Liver (tissue), 9 donors: ENCODE data around the gene PALLD. TPM values are rescaled to one million over a fixed set of nuclear protein-coding genes. Genes with fewer than 3 reads are reported as not detected.

Experiments used
- DNase-seq: peaks from one replicate; pipeline ENCODE4 v3.0.0-alpha.2; 2017; ENCODE audit warnings: low spot score
- H3K27ac ChIP-seq, 2 donors: one replicate each; pipeline ENCODE4 v1.7.0; 2013; ENCODE audit warnings: inconsistent platforms in 2 of 2, low read length in 2 of 2, control low read depth in 1 of 2, low read depth in 1 of 2, mild to moderate bottlenecking in 1 of 2
- H3K27me3 ChIP-seq, 4 donors: one replicate each; pipeline versions ENCODE4 v1.6.1 to v1.7.0; 2013; ENCODE audit warnings: low read length in 3 of 4, inconsistent platforms in 1 of 4, mild to moderate bottlenecking in 1 of 4, moderate library complexity in 1 of 4; ENCODE audit not compliant: control insufficient read depth in 4 of 4, insufficient read depth in 4 of 4
- H3K36me3 ChIP-seq, 4 donors: one replicate each; pipeline versions ENCODE4 v1.6.1 to v1.7.0; 2013; ENCODE audit warnings: low read length in 3 of 4, mild to moderate bottlenecking in 3 of 4, low read depth in 1 of 4, moderate library complexity in 1 of 4; ENCODE audit not compliant: control insufficient read depth in 4 of 4, insufficient read depth in 3 of 4
- H3K4me1 ChIP-seq, 4 donors: one replicate each; pipeline versions ENCODE4 v1.6.1 to v1.7.0; 2013; ENCODE audit warnings: low read length in 3 of 4, mild to moderate bottlenecking in 3 of 4, moderate library complexity in 1 of 4; ENCODE audit not compliant: control insufficient read depth in 4 of 4, insufficient read depth in 4 of 4
- H3K4me3 ChIP-seq, 3 donors: one replicate each; pipeline versions ENCODE4 v1.6.1 to v1.7.0; 2013; ENCODE audit warnings: low read length in 3 of 3, control low read depth in 1 of 3, low read depth in 1 of 3, mild to moderate bottlenecking in 1 of 3
- H3K9ac ChIP-seq, 2 donors: one replicate each; pipeline ENCODE4 v1.7.0; 2013; ENCODE audit warnings: low read length in 2 of 2, mild to moderate bottlenecking in 2 of 2, moderate library complexity in 2 of 2, control low read depth in 1 of 2, low read depth in 1 of 2
- H3K9me3 ChIP-seq, 4 donors: one replicate each; pipeline versions ENCODE4 v1.6.1 to v1.7.0; 2013; ENCODE audit warnings: low read length in 3 of 4; ENCODE audit not compliant: control insufficient read depth in 4 of 4
- ATF3 ChIP-seq: IDR thresholded peaks from 2 replicates; pipeline ENCODE4 v1.6.1; 2016; ENCODE audit warnings: antibody characterized with exemption
- CTCF ChIP-seq: fragments of 150-350 bp; IDR thresholded peaks from 2 replicates; pipeline ENCODE4 v1.5.1; 2017; ENCODE audit warnings: improper control_type of control experiment, low read depth, low read length; ENCODE audit not compliant: missing input control
- EGR1 ChIP-seq, 2 donors: IDR thresholded peaks; 2 replicates each; pipeline ENCODE4 v1.6.1; 2016 to 2018; ENCODE audit warnings: antibody characterized with exemption in 2 of 2, low read depth in 2 of 2
- FOXA1 ChIP-seq: IDR thresholded peaks from 2 replicates; pipeline ENCODE4 v1.6.1; 2016; ENCODE audit warnings: antibody characterized with exemption
- FOXA2 ChIP-seq: IDR thresholded peaks from 2 replicates; pipeline ENCODE4 v1.6.1; 2016; ENCODE audit warnings: antibody characterized with exemption
- GABPA ChIP-seq, 2 donors: IDR thresholded peaks in 1 of 2; conservative IDR thresholded peaks in 1 of 2; 2 replicates each; pipeline ENCODE4 v1.6.1; 2016; ENCODE audit warnings: antibody characterized with exemption in 2 of 2, mild to moderate bottlenecking in 1 of 2, moderate library complexity in 1 of 2
- HNF4A ChIP-seq, 2 donors: conservative IDR thresholded peaks; 2 replicates each; pipeline ENCODE4 v1.6.1; 2016; ENCODE audit warnings: antibody characterized with exemption in 2 of 2, mild to moderate bottlenecking in 2 of 2
- HNF4G ChIP-seq: IDR thresholded peaks from 2 replicates; pipeline ENCODE4 v1.6.1; 2016; ENCODE audit warnings: antibody characterized with exemption
- JUND ChIP-seq, 2 donors: IDR thresholded peaks; 2 replicates each; pipeline ENCODE4 v1.6.1; 2016; ENCODE audit warnings: antibody characterized with exemption in 2 of 2
- MAX ChIP-seq: IDR thresholded peaks from 2 replicates; pipeline ENCODE4 v1.6.1; 2016; ENCODE audit warnings: antibody characterized with exemption
- NR2F2 ChIP-seq: IDR thresholded peaks from 2 replicates; pipeline ENCODE4 v1.6.1; 2016; ENCODE audit warnings: antibody characterized with exemption
- RAD21 ChIP-seq, 2 donors: IDR thresholded peaks; 2 replicates each; pipeline ENCODE4 v1.6.1; 2016; ENCODE audit warnings: antibody characterized with exemption in 2 of 2, mild to moderate bottlenecking in 2 of 2
- REST ChIP-seq: IDR thresholded peaks from 2 replicates; pipeline ENCODE4 v1.6.1; 2016; ENCODE audit warnings: antibody characterized with exemption, mild to moderate bottlenecking
- RXRA ChIP-seq, 2 donors: IDR thresholded peaks; 2 replicates each; pipeline ENCODE4 v1.6.1; 2017 to 2018; ENCODE audit warnings: antibody characterized with exemption in 2 of 2, mild to moderate bottlenecking in 1 of 2
- SP1 ChIP-seq: IDR thresholded peaks from 2 replicates; pipeline ENCODE4 v1.6.1; 2018; ENCODE audit warnings: antibody characterized with exemption, mild to moderate bottlenecking
- TAF1 ChIP-seq: conservative IDR thresholded peaks from 2 replicates; pipeline ENCODE4 v1.6.1; 2016; ENCODE audit warnings: antibody characterized with exemption, mild to moderate bottlenecking
- YY1 ChIP-seq: IDR thresholded peaks from 2 replicates; pipeline ENCODE4 v1.6.1; 2016; ENCODE audit warnings: antibody characterized with exemption, mild to moderate bottlenecking
- ZBTB33 ChIP-seq: IDR thresholded peaks from 2 replicates; pipeline ENCODE4 v1.6.1; 2016; ENCODE audit warnings: antibody characterized with exemption
- WGBS: extraction: QIAGEN DNeasy Blood & Tissue Kit; methylation state at CpG from one replicate; pipeline ENCODE4 v1.1.7; 2013; 5-methylcytosine and 5-hydroxymethylcytosine counted together
- polyA plus RNA-seq, 2 donors: library from polyadenylated mRNA; stranded (reverse) in 1 of 2; unstranded in 1 of 2; fragments of 200-250 nt in 1 of 2; fragments of >200 nt in 1 of 2; fragmentation: Nextera tagmentation in 1 of 2; extraction: Ambion mirVana in 1 of 2; gene quantifications; one replicate each; pipeline versions ENCODE4 v1.2.1 to v1.2.3, GENCODE V29; 2013 to 2015
- total RNA-seq, 2 donors: library from RNA; depleted of rRNA; stranded (reverse); fragments of >200 nt; gene quantifications; one replicate each; pipeline ENCODE4 v1.2.3, GENCODE V29; 2014
- donor health status: healthy.
- donor health status: healthy.
- donor health status: healthy.
- donor health status: healthy.
- donor health status: healthy.

Gene PALLD
- total and polyA plus RNA-seq, 4 donors: 9.0 to 26.3 (median 14.7) TPM

GRCh38 chr4:168527560-168527959 lies 30.7 kb downstream of the PALLD start:
- H3K27ac ChIP-seq: no peak overlapping the region
- H3K9ac ChIP-seq: no peak overlapping the region
- H3K4me3 ChIP-seq: no peak overlapping the region
- H3K27me3 ChIP-seq: no peaks in the 10 kb centered on the region
- TF ChIP-seq CTCF (no peak), TAF1 (no peak), ATF3 (no peak), ZBTB33 (no peak), RAD21 (IDR thresholded peaks at IDR 0.05) (no peak), EGR1 (IDR thresholded peaks at IDR 0.05; ENCODE audit: low read depth in 2 of 2) (no peak), MAX (no peak), HNF4G (no peak), RXRA (IDR thresholded peaks at IDR 0.05) (no peak), FOXA1 (no peak), GABPA (IDR thresholded peaks at IDR 0.05 in 1 of 2, conservative IDR thresholded peaks at IDR 0.05 in 1 of 2) (no peak), REST (no peak), NR2F2 (no peak), HNF4A (conservative IDR thresholded peaks at IDR 0.05) (no peak), YY1 (no peak), SP1 (no peak), FOXA2 (no peak), JUND (IDR thresholded peaks at IDR 0.05) (no peak)
- DNase-seq: no peak
- no peaks in the 10 kb centered on the region for H3K9me3 ChIP-seq
- H3K4me1 ChIP-seq: no peaks in the 10 kb centered on the region
- WGBS: 95% methylated on average over 1 of the region's 1 CpG
- no peaks in the 10 kb centered on the region for H3K36me3 ChIP-seq
